IPS-11a (cell line): ENCODE results near the gene SPATA21.

ENCODE experiments used
- H3K4me3 ChIP-seq: one replicate; pipeline ENCODE4 v1.5.1; 2013; ENCODE audit warnings: low read depth, low read length, control low read depth

The SPATA21 gene

DNA sequence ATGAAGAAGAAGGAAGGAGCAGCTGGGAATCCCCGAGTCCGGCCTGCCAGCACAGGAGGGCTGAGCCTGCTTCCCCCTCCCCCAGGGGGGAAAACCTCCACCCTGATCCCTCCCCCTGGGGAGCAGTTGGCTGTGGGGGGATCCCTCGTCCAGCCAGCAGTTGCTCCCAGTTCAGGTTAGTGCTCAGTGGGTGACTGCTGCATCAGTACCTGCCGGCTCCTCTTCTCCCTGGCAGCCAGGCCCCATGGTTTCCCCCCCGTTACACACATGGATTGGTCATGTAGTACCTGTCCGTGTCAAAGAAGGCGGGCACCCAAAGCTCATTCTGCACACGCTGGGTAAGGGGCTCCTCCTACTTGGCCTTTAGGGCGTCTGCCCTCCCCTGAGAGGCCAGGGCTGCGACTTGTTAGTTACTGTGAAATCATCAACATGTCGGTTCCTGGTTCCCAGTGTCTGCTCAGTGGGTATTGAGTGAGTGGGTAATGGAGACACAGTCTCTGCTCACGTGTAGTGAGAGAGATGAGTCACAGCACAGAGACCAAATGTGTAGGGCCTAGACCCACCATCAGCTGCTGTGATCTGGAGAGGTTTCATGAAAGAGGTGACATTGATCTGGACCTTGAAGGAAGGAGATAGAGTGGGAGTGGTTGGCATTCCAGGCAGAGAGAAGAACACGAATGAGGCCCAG, 14.8 kb upstream of the SPATA21 start:
- H3K4me3 ChIP-seq: no peak overlapping the region

DNA sequence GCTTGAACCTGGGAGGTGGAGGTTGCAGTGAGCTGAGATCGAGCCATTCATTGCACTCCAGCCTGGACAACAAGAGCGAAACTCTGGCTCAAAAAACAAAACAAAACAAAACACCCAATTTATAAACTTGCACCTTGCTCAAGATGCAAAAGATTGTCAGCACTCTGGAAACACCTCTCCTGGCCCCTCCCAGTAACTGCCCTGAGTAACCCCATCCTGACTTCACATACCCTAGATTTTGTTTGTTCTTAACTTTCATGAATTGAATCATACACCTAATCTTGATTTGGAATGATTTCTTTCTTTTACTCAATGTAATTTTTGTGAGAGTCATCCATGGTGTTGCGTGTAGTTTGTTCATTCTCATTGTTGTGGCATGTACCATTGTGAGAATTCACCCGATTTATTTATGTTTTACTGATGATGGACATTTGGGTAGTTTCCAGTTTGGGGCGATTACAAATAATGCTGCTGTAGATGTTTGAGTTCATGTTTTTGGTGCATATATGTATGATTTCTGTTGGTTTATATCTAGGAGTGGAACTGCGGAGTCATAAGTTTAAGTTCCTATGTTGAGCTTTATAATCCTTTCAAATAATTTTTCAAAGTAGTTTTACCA, 13.7 kb upstream of the SPATA21 start:
- H3K4me3 ChIP-seq: no peak overlapping the region

DNA sequence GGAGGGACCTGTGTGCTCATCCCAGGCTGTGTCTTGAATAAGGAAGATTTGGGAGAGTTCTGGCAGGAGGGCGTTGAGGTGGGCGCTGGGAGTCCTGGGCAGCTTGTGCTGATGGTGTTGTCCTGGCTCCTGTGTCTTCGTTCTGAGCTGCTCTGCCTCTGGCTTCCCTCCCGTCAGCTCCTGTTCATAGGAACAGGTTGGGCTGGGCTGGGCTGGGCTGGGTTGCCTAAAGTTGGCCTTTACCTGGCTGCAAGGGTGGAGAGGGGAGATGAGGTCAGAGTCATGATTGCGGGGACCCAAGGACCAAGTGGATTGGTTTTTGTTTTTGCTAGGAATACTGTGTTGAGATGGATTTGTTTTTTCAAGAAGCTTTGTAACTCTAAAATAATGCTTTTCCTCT, 12.4 kb upstream of the SPATA21 start:
- H3K4me3 ChIP-seq: no peak overlapping the region

DNA sequence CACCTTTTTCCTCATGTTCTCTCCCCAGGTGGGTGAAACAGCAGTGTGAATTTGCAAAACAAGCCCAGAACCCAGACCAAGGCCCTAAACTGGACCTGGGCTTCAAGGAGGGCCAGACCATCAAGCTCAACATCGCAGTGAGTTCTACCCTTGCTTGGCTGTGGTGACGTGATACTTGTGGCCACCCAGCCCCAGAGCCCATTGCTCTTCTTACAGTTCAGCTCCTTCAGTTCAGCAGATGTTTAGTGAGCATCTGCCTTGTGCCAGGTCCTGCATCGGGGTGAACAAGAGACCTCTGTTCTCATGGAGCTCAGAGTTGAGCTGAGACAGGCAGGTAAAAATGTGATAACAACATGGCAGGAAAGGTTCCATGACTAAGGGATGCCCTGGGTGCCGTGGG, 11.8 kb upstream of the SPATA21 start:
- H3K4me3 ChIP-seq: no peak overlapping the region

DNA sequence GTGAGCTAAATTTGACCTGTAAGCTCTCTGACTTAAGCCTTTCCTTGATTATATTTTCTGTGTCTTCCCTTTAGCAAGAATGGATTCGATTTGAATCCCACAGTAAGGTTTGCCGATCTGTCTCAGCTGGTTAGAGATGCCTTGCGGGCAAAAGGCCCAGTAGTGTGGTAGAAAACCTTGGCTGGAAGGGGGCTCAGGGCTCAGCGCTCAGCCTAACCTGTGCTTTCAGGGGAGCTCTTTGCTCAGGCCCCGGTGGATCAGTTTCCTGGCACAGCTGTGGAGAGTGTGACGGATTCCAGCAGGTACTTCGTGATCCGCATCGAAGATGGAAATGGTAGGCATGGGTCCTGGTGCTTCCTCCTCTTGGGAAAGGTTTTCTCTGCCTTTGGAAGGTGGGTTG, 10.4 kb upstream of the SPATA21 start:
- H3K4me3 ChIP-seq: no peak overlapping the region

DNA sequence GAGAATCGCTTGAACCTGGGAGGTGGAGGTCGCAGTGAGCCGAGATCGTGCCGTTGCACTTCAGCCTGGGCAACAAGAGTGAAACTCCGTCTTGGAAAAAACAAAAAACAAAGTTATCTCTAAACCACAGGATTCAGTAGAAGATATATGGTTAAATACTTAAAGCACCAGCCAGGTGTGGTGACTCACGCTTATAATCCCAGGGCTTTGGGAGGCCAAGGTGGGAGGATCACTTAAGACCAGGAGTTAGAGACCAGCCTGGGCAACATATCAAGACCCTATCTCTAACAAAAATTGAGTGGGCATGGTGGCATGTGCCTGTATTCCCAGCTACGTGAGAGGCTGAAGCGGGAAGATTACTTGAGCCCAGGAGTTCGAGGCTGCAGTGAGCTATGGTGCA, 8.9 kb upstream of the SPATA21 start:
- H3K4me3 ChIP-seq: no peak overlapping the region

DNA sequence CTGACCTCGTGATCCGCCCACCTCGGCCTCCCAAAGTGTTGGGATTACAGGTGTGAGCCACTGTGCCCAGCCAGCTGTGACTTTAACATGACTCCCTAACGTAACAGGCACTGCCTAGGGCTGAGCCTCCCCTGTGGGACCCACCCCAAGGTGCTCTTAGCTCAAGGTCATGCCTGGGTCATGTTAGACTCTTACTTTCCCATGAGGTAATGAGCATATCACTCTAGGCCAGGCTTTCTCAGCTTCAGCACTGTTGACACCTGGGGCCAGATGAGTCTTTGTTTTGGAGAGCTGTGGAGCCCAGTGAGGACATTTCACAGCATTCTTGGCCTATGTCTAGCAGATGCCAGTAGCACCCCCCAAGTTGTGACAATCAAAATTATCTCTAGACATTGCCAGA, 7.8 kb upstream of the SPATA21 start:
- no peak overlapping the region for H3K4me3 ChIP-seq

DNA sequence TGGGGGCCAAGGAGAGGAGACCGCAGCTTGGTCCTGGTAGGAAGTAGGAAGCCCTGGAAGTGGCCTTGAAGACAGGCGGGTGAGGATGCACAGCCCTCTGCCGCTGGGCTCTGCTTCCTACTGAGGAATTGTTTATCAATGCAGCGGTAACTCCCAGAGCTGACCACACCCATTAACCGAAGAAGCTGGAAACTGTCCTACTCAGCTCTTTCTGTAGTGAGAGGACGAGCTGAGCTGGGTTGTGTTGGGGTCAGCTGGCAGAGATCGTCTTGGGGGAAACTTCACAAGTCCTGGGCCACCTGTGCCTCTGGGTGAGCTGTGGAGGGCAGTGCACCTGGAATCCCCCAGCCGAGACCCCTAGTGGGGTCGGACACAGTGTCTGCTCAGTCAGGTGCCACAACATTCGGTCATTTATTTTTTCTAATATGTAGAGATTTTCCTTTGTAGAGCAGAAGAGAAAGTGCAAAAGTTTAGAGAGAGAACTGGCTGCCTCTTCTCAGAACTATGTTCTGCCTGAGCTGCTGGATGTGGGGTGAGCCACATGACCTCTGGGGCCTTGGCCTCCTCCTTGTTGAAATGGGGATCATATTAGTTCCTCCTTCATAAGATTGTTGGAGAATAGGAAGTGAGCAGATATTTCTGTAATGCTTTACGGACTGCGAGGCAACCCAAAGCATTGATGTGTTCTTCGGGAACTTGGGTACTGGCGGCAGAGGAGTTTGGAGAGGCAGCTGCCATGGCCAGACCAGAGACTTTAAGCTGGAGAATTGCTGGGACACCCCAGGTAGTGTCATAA, 6.9 kb upstream of the SPATA21 start:
- no peak overlapping the region for H3K4me3 ChIP-seq

DNA sequence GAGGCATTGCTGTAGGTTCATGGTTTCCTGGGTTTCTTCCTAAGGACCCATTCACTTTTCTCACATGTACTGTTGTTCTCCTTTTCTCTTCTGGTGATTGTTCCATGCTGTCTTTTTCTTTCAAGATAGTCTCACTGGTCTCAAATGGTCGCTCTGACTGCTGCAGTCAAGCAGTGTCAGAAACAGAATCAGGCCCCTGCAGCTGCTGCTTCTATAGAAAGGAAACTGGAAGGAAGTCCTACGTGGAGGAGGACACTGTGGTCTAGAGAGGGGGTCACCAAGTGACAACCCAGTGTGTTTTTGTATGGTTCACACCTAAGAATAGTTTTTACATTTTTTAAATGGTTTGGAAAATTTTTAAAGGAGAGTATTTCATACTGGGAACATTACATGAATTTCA, 5.7 kb upstream of the SPATA21 start:
- no peak overlapping the region for H3K4me3 ChIP-seq

DNA sequence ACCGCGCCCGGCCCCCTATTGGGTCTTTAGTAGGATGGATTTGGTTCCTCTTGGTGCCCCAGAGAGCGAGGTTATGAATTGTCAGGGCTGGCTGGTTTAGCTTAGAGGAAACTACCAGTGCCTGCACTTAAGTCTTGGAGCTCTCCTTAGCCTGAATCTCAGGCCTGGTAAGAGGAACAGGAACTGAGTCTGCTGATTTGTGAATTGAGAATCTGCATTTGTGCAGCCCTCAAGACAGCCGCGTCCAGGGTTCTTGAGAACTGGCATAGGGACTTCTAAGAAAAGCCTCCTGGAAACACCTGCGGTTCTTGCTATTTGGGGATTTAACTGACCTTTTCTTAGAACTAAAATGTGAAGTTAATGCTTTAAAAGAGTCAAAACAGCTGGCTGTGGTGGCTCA, 5.0 kb upstream of the SPATA21 start:
- H3K4me3 ChIP-seq: no peak overlapping the region

DNA sequence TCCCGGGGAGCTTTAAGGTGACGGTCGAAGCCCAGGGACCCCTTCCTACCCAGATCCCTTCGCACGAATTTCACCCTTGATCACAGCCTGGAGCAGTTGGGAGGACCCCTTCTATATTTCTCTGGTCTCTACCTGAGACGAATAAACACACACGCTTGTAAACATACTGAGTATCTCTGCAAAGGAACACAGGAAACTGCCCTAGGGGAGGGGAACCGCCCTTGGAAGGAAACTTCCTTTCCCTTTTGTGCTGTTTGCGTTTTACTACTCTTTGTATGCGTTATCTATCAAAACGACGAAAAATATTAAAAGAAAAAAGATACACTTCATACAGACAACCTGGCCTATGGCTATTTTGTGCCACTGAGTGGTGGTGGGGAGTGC, 4.0 kb upstream of the SPATA21 start:
- H3K4me3 ChIP-seq: peak overlapping the region; percentile 95

DNA sequence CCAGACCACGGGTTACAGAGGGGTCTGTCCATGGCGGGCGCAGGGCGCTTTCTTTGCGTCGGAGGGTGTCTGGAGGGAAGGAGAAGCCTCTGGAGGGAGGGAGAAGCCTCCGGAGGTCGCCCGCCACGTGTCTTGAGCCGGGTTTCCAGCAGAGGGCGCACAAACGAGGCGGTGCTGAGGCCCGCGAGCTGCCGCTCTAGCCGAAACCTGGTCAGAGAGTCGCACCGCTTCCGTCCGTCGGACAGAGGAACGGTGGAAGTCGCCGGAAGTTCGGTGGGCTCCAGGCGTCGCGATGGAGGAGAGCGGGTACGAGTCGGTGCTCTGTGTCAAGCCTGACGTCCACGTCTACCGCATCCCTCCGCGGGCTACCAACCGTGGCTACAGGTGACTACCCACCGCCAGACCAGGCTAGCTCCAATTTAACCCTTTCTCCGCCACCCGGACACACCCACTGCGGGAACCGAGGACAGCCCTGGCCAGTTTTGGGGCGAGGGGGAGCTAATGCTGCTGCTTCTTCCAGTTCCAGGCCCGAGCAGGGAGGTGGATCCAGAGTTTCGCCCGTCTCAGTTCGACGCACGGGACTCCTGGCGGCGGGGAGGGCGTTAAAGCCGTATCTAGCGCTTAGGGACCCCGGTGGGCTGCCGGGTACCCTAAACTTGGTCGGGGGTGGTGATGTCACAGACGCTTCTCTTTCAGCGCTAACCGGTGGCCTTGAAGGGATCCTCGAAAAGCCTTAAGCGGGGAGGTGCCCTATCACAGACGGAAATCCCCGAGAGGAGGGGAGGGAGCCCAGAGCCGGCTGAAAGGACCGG, 3.5 kb upstream of the SPATA21 start, which contains the start of gene NECAP2:
Gene NECAP2, plus strand, starts transcription at position 255 of the 812 bp plus-strand sequence. Its CDS starts 38 bp downstream, at position 293.
- peak within 1 kb of the TSS; percentile 95 for H3K4me3 ChIP-seq

DNA sequence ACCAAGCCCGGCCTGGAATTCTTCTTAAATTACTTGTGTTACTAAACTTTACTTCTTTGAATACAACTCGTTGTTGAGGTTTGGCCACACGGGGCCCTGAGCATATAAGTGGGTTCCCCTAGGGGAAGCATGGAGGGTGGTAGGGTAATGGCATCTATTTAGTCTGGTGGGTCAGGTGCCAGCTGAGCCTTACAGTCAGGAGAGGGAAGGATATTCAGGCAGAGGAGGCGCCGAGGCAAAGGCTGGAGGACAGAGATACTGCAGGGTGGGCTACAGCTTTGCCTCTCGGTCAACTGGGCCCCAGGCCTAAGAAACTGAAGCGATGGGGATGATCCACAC, 2.9 kb upstream of the SPATA21 start:
- H3K4me3 ChIP-seq: no peak overlapping the region

DNA sequence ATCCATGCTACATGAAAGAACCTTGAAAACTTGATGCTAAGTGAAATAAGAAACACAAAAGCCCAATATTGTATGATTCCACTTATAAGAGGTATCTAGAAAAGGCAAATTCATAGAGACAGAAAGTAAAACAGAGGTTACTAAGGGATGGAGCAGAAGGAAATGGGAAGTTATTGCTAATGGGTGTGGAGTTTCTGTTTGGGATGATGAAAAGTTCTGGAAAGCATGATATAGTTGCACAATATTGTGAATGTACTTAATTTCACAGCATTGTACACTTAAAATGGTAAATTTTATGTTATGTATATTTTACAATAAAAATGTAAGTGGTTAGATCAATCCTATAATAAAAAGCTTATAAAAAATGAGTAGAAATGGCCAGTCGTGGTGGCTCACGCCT, 1.7 kb upstream of the SPATA21 start:
- H3K4me3 ChIP-seq: no peak overlapping the region

DNA sequence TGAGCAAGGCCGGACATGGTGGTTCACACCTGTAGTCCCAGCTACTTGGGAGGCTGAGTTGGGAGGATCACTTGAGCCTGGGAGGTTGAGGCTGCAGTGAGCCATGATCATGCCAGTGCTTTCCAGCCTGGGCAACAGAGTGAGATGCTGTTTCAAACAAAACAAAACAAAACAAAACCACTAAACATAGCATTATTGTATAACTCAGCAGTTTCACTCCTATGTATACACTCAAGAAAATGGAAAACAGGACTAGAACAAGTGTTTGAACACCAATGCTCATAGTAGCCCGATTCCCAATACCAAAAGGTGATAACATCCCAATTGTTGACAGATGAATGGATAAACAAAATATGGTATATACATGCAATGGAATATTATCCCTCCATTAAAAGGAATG, 1.3 kb upstream of the SPATA21 start:
- H3K4me3 ChIP-seq: no peak overlapping the region

DNA sequence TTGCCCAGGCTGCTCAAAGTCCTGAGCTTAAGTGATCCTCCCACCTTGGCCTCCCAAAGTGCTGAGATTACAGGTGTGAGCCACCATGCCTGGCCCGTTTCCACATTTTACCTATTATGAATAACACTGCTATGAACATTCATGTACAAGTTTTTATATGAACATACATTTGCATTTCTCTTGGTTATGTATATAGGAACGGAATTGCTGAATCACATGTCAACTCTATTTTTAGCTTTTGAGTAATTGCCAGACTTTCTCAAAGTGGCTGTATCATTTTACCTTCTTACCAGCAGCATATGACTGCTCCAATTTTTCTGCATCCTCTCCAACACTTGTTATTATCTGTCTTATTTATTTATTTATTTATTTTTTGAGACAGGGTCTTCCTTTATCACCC, 2.7 kb downstream of the SPATA21 start:
- no peak overlapping the region for H3K4me3 ChIP-seq

DNA sequence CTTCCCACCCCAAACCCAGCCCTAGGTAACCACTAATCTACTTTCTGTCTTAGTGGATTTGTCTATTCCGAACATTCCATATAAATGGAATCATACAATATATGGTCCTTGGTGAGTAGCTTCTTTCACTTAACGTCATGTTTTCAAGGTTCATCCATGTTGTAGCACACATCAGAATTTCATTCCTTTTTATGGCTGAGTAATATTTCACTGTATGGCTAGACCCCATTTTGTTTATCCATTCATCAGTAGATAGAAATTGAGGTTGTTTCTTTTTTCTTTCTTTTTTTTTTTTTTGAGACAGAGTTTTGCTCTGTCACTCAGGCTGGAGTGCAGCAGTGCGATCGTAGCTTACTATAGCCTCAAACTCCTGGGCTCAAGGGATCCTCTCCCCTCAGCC, 3.2 kb downstream of the SPATA21 start:
- no peak overlapping the region for H3K4me3 ChIP-seq

DNA sequence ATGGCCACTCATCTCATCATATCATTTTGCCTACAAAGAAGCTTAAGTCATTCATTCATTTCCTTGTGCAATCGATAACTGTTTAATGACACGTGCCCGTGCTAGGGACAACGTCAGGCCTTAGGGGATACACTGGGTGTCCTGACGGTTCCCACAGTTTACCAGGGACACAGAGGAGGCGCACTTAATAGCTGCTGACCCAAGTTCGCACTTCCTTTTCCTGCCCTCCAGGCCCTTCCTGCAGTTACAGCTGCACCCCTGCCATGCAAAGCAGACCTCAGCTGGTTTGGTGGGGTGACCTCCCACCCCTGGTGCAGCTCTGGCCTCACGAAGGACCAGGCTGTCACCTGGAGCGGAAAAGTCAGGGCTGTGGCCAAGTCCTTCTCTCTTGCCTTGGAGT, 4.2 kb downstream of the SPATA21 start:
- H3K4me3 ChIP-seq: no peak overlapping the region

DNA sequence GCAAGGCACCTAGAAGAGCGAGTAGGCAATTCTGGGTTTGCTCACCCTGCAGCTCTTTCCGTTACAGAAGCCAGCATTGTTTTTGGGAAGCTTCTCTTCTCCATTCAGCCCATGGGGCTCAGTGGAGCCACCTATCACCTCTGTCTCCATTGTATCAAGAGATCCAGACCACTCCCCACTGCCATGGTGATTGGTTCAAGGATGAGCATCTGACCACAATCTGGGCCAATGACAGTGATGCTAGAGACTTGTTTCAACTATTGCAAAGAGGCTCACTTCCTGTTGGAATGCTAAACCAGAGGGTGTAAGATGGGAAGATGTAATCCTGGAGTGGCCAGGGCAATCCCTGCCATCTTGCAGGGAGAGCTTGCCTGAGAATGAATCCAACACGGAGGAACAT, 6.6 kb downstream of the SPATA21 start:
- no peak overlapping the region for H3K4me3 ChIP-seq

DNA sequence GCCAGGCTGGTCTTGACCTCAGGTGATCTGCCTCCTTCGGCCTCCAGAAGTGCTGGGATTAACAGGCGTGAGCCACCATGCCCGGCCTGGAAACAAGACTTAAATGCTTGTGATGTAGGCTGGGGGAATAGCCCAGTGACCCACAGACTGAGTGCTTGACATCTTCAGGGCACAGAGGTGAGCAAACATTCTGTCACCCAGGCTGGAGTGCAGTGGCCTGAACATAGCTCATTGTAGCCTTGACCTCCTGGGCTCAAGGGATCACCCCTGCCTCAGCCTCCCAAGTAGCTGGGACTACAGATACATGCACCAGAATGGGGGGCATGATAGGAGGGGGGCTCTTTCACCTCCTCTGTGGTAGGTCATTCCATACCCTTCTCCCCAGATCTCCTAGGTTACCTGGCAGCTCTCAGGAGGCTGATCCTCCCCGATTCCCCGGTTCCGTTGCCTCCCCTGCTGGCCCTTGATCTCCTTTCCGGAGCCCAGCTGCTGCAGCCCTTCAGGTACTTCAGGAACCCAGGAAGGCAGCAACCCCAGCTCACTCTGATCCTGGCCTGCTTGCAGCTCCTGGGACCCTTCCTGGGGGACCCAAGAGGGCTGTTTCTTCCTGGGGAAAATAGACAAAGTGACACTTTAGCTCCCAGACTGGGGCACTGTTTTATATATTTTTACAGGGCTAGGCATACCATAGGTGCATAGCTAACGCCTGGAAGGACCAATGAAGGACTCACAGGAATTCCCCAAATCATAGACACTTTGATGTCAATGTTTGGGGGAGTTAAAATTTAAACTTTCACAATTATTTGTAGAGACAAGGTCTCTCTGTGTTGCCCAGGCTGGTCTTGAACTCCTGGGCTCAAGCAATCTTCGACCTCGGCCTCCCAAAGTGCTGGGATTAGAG, 11.8 kb downstream of the SPATA21 start:
- no peak overlapping the region for H3K4me3 ChIP-seq
